Parietal lobe (tissue), 1 donor: ENCODE data around the gene ZNF622. TPM values are rescaled to one million over a fixed set of nuclear protein-coding genes. Genes with fewer than 3 reads are reported as not detected.

Source experiments
- total RNA-seq: library from RNA; depleted of rRNA; stranded (reverse); fragments of >200 nt; gene quantifications from one replicate; pipeline ENCODE4 v1.2.3, GENCODE V29; 2014

ZNF622 gene
- 24.1 TPM for total RNA-seq

GRCh38 chr5:16465544-16466432 is at the start of gene ZNF622:
TSS of gene ZNF622 (minus strand) at chr5:16465800. CDS start at chr5:16465665, 135 bp downstream.

Other genes with a start within 250 kb of the ZNF622 start
- 67.9 TPM for gene RETREG1, start 151.2 kb upstream of the ZNF622 start, total RNA-seq